ENCODE results near the gene CACNA1D. TPM values are rescaled to one million over a fixed set of nuclear protein-coding genes. Genes with fewer than 3 reads are reported as not detected.

The CACNA1D gene
- total RNA-seq, 1 experiment from 2014 or later = 1.1 TPM

DNA sequence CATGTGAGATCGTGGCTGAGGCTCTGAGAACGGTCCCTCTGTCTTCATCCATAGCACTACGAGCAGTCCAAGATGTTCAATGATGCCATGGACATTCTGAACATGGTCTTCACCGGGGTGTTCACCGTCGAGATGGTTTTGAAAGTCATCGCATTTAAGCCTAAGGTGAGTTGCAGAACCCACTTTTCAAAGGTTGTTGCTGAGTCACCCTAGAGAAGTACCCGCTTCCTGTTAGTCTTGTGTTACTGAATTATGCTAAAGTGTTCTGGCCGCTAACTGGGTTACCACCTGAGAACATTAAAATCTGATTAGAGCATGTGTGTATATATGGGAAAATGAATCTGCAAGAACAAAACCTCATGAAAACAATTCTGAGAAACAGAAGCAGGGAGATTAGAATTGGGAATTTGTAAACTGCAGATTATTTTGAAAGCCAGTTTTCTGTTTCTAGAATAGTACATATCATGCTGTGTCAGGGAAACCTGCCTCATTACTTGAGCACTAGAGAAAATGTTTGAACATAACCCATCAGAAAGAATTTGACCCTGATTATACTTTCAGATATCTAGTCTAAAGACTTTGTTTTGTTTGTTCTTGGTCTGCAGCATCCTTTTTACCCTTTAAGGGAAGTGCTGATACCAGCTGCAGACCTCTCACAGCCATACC is 259.2 kb downstream of the CACNA1D start:
- intact Hi-C loops (cut with micrococcal nuclease) = no loop called here
- no peak overlapping the region for H2AFZ ChIP-seq (ENCODE audit: low read depth, low read length, poor library complexity, severe bottlenecking)
- H3K4me2 ChIP-seq (ENCODE audit: low read length) = no peak overlapping the region
- no peaks in the 10 kb centered on the region for H3K27me3 ChIP-seq (ENCODE audit: insufficient read depth, low read length)
- H3K36me3 ChIP-seq (ENCODE audit: control insufficient read depth in 1 of 2, insufficient read depth in 2 of 2, low read length in 2 of 2) = no peaks in the 10 kb centered on the region
- no peaks in the 10 kb centered on the region for H4K20me1 ChIP-seq (ENCODE audit: insufficient read depth)
- DNase-seq (ENCODE audit: low read depth, low spot score) (no peak), ATAC-seq (no peak)
- ChIA-PET POLR2A (no interaction called here), RAD21 (ENCODE audit: low non-redundant PET in 1 of 2, low total read pairs in 2 of 2, uncharacterized antibody in 2 of 2, unreplicated experiment in 2 of 2) (no interaction called here), CTCF (no interaction called here)
- no peak overlapping the region for H3K27ac ChIP-seq (ENCODE audit: low read depth, low read length)
- H3K4me1 ChIP-seq (ENCODE audit: control insufficient read depth in 1 of 2, insufficient read depth in 2 of 2, low read length in 2 of 2) = no peaks in the 10 kb centered on the region
- H3K9me3 ChIP-seq (ENCODE audit: control insufficient read depth in 1 of 2, insufficient read depth in 1 of 2, low read depth in 1 of 2, low read length in 2 of 2) = no peaks in the 10 kb centered on the region
- no TSS peak for BruUV-seq (replicated peaks)
- H3K9me2 ChIP-seq (ENCODE audit: insufficient read depth) = no peaks in the 10 kb centered on the region
- H3K4me3 ChIP-seq (replicated peaks in 1 of 2; ENCODE audit: low read depth in 1 of 2, low read length in 2 of 2) = no peak overlapping the region
- H3K9ac ChIP-seq (ENCODE audit: low read length) = no peak overlapping the region
- TF ChIP-seq POLR2A (IDR thresholded peaks at IDR 0.05; ENCODE audit: borderline replicate concordance, extremely low read depth, insufficient read depth, insufficient read length) (no peak), YY1 (IDR thresholded peaks at IDR 0.05; ENCODE audit: extremely low read depth, insufficient replicate concordance, low read depth, low read length) (no peak), TCF7L2 (IDR thresholded peaks at IDR 0.05; ENCODE audit: borderline replicate concordance, extremely low read depth, insufficient read depth, insufficient read length) (no peak), CBX3 (IDR thresholded peaks at IDR 0.05; ENCODE audit: low read depth) (no peak), SIN3A (IDR thresholded peaks at IDR 0.05; ENCODE audit: low read depth) (no peak), ZFX (IDR thresholded peaks at IDR 0.05) (no peak), CEBPB (IDR thresholded peaks at IDR 0.05; ENCODE audit: low read depth) (no peak), SRF (IDR thresholded peaks at IDR 0.05; ENCODE audit: low read depth) (no peak), EGR1 (IDR thresholded peaks at IDR 0.05; ENCODE audit: low read depth) (no peak), ZNF274 (IDR thresholded peaks at IDR 0.05; ENCODE audit: low read depth, low read length) (no peak), SP1 (IDR thresholded peaks at IDR 0.05; ENCODE audit: low read depth) (no peak), RAD21 (IDR thresholded peaks at IDR 0.05; ENCODE audit: low read depth) (no peak), ELF1 (IDR thresholded peaks at IDR 0.05; ENCODE audit: borderline replicate concordance, low read depth) (no peak), JUND (IDR thresholded peaks at IDR 0.05) (no peak), POLR2AphosphoS5 (IDR thresholded peaks at IDR 0.05; ENCODE audit: low read depth, low read length) (no peak)
- TF ChIP-seq, protein P1, sequence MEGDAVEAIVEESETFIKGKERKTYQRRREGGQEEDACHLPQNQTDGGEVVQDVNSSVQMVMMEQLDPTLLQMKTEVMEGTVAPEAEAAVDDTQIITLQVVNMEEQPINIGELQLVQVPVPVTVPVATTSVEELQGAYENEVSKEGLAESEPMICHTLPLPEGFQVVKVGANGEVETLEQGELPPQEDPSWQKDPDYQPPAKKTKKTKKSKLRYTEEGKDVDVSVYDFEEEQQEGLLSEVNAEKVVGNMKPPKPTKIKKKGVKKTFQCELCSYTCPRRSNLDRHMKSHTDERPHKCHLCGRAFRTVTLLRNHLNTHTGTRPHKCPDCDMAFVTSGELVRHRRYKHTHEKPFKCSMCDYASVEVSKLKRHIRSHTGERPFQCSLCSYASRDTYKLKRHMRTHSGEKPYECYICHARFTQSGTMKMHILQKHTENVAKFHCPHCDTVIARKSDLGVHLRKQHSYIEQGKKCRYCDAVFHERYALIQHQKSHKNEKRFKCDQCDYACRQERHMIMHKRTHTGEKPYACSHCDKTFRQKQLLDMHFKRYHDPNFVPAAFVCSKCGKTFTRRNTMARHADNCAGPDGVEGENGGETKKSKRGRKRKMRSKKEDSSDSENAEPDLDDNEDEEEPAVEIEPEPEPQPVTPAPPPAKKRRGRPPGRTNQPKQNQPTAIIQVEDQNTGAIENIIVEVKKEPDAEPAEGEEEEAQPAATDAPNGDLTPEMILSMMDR (IDR thresholded peaks at IDR 0.05 in 2 of 3, conservative IDR thresholded peaks at IDR 0.05 in 1 of 3; ENCODE audit: borderline replicate concordance in 1 of 3, insufficient read depth in 1 of 3, low read depth in 2 of 3, low read length in 2 of 3) = no peak
- TF ChIP-seq, protein P2, sequence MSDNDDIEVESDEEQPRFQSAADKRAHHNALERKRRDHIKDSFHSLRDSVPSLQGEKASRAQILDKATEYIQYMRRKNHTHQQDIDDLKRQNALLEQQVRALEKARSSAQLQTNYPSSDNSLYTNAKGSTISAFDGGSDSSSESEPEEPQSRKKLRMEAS (IDR thresholded peaks at IDR 0.05) = no peak
- TF ChIP-seq, protein P3, sequence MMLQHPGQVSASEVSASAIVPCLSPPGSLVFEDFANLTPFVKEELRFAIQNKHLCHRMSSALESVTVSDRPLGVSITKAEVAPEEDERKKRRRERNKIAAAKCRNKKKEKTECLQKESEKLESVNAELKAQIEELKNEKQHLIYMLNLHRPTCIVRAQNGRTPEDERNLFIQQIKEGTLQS (IDR thresholded peaks at IDR 0.05) = no peak
- TF ChIP-seq, protein P4, sequence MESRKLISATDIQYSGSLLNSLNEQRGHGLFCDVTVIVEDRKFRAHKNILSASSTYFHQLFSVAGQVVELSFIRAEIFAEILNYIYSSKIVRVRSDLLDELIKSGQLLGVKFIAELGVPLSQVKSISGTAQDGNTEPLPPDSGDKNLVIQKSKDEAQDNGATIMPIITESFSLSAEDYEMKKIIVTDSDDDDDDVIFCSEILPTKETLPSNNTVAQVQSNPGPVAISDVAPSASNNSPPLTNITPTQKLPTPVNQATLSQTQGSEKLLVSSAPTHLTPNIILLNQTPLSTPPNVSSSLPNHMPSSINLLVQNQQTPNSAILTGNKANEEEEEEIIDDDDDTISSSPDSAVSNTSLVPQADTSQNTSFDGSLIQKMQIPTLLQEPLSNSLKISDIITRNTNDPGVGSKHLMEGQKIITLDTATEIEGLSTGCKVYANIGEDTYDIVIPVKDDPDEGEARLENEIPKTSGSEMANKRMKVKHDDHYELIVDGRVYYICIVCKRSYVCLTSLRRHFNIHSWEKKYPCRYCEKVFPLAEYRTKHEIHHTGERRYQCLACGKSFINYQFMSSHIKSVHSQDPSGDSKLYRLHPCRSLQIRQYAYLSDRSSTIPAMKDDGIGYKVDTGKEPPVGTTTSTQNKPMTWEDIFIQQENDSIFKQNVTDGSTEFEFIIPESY (IDR thresholded peaks at IDR 0.05; ENCODE audit: extremely low read depth, insufficient replicate concordance, low read length) = no peak
- no peaks in the 10 kb centered on the region for H3K79me2 ChIP-seq (ENCODE audit: insufficient read depth, low read length)

All from HCT116 (cell line).